Brain microvascular endothelial cell (primary cell): ENCODE results near the gene HHAT.

Source experiments
- DNase-seq: peaks from one replicate; pipeline ENCODE4 v3.0.0-alpha.2; 2020
- H3K27ac ChIP-seq: fragments of 250-450 bp; sonication (Bioruptor Pico); 2 replicates; pipeline ENCODE4 v1.5.1; 2020; ENCODE audit warnings: mild to moderate bottlenecking, moderate library complexity
- H3K27me3 ChIP-seq: fragments of 250-450 bp; sonication (Bioruptor Pico); replicated peaks from 2 replicates; pipeline ENCODE4 v1.5.1; 2020; ENCODE audit warnings: mild to moderate bottlenecking
- H3K36me3 ChIP-seq: fragments of 250-450 bp; sonication (Bioruptor Pico); replicated peaks from 2 replicates; pipeline ENCODE4 v1.5.1; 2020; ENCODE audit warnings: mild to moderate bottlenecking
- H3K4me3 ChIP-seq: 2 replicates; pipeline ENCODE4 v1.5.1; 2011; ENCODE audit warnings: low read depth, mild to moderate bottlenecking, control low read depth, low read length, moderate library complexity
- in situ Hi-C: cut with HindIII; loops from 2 replicates; pipeline ENCODE4 v1.10.0; 2017; ENCODE audit warnings: low sequenced_read_pairs, low pct_ligation_motif_present
- TF ChIP-seq, protein P1 (sequence below): IDR thresholded peaks from 2 replicates; pipeline ENCODE4 v1.5.1; 2011; ENCODE audit warnings: low read depth, mild to moderate bottlenecking, moderate library complexity, low read length, control low read depth, inconsistent platforms; ENCODE audit errors: missing control alignments

The HHAT gene

DNA sequence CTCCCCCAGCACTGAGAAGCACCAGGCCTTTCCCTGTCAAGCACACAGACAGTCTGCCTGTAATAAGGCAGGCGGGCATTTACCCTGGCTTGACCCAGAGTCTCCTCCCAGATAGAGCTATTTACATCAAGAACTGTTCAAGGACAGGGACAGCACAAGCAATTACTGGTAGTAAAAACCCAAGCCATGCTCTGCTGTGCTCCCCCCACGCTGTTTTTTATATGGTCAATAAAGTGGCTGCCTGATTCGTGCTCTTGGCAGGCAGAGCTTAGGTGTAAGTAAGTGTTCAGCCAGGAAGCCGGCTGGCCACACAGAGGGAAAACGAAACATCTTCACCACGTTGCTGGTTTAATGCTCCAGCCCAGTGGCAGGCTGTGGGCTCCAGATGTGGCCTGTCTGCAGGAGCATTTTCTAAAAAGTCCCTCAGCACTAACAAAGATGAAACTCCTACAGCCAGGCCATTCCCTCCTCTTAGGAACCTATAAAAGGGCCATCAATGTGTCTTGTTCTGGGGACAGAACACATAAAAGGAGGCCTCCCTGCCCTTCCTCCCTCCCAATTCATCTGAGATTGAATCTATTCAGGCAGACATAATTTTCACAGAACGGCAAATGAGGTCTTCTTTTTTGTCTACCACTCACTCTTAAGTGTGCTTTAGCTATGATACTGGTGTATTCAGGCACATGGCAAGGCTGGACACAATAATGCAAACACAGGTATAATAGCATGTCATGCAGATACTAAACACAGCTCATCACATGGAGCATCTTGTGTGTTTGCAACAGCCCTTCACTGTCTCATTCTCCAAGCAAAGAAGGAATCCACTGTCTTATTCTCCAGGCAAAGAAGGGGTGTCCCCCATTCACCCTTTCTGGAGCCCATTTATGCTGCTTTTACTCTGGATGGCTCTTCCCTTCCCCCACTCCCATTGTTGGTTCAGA, 378.9 kb downstream of the HHAT start:
- TF ChIP-seq, protein P1, sequence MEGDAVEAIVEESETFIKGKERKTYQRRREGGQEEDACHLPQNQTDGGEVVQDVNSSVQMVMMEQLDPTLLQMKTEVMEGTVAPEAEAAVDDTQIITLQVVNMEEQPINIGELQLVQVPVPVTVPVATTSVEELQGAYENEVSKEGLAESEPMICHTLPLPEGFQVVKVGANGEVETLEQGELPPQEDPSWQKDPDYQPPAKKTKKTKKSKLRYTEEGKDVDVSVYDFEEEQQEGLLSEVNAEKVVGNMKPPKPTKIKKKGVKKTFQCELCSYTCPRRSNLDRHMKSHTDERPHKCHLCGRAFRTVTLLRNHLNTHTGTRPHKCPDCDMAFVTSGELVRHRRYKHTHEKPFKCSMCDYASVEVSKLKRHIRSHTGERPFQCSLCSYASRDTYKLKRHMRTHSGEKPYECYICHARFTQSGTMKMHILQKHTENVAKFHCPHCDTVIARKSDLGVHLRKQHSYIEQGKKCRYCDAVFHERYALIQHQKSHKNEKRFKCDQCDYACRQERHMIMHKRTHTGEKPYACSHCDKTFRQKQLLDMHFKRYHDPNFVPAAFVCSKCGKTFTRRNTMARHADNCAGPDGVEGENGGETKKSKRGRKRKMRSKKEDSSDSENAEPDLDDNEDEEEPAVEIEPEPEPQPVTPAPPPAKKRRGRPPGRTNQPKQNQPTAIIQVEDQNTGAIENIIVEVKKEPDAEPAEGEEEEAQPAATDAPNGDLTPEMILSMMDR, result no peak
- no peaks in the 10 kb centered on the region for H3K27me3 ChIP-seq
- H3K4me3 ChIP-seq, result no peak overlapping the region
- DNase-seq, result no peak
- in situ Hi-C loops, result no loop called here
- no peak overlapping the region for H3K27ac ChIP-seq
- H3K36me3 ChIP-seq, result no peaks in the 10 kb centered on the region

- H3K27ac ChIP-seq, result no peak overlapping the region
- H3K4me3 ChIP-seq, result no peak overlapping the region
- H3K27me3 ChIP-seq, result no peaks in the 10 kb centered on the region
- DNase-seq, result no peak
- H3K36me3 ChIP-seq, result no peaks in the 10 kb centered on the region
- in situ Hi-C loops, result no loop called here
- TF ChIP-seq, protein P1, result no peak
Measured at GRCh38 chr1:210709701-210710100, 381.0 kb downstream of the HHAT start.

GRCh38 chr1:210711825-210712612, 383.3 kb downstream of the HHAT start:
- no peaks in the 10 kb centered on the region for H3K36me3 ChIP-seq
- in situ Hi-C loops, result no loop called here
- no peak overlapping the region for H3K27ac ChIP-seq
- TF ChIP-seq, protein P1, result peak; percentile 12
- no peak overlapping the region for H3K4me3 ChIP-seq
- H3K27me3 ChIP-seq, result no peaks in the 10 kb centered on the region
- no peak for DNase-seq

DNA sequence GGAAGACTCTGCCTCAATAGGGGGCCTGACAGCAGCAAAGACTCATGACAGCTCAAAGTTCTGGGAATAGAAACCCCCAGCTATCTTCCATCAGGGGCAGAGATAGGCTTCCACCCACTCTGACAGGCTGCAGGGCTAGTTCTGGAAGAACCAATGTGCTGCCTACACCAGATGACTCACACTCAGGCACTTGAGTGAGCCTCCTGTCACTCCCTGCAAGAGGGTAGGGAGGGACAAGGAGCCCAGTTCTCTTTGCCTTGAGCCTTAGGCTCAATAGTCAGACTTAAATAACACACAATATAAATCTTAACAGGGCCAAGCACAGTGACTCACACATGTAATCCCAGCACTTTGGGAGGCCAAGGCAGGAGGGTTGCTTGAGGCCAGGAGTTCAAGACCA, 386.4 kb downstream of the HHAT start:
- H3K4me3 ChIP-seq, result no peak overlapping the region
- no peaks in the 10 kb centered on the region for H3K27me3 ChIP-seq
- H3K36me3 ChIP-seq, result no peaks in the 10 kb centered on the region
- no peak for DNase-seq
- TF ChIP-seq, protein P1, result no peak
- no peak overlapping the region for H3K27ac ChIP-seq
- in situ Hi-C loops, result no loop called here

- TF ChIP-seq, protein P1, result no peak
- Histone ChIP-seq H3K27me3 (no peaks in the 10 kb centered on the region), H3K36me3 (no peaks in the 10 kb centered on the region), H3K27ac (no peak overlapping the region), H3K4me3 (no peak overlapping the region)
- in situ Hi-C loops, result no loop called here
- no peak for DNase-seq
Measured at GRCh38 chr1:210722410-210723081, 393.8 kb downstream of the HHAT start.
